HEK293 (cell line): ENCODE measurements around the gene PTX4.

Experiments
- KLF16 ChIP-seq: fragments of 450-650 bp; formaldehyde crosslinking; IDR thresholded peaks from 2 replicates; pipeline ENCODE4 v1.5.1; 2017; ENCODE audit warnings: missing biosample characterization, missing genetic modification characterization
- ZNF513 ChIP-seq: fragments of 450-650 bp; IDR thresholded peaks from 2 replicates; pipeline ENCODE4 v1.5.1; 2018; ENCODE audit warnings: missing biosample characterization, missing genetic modification characterization

DNA sequence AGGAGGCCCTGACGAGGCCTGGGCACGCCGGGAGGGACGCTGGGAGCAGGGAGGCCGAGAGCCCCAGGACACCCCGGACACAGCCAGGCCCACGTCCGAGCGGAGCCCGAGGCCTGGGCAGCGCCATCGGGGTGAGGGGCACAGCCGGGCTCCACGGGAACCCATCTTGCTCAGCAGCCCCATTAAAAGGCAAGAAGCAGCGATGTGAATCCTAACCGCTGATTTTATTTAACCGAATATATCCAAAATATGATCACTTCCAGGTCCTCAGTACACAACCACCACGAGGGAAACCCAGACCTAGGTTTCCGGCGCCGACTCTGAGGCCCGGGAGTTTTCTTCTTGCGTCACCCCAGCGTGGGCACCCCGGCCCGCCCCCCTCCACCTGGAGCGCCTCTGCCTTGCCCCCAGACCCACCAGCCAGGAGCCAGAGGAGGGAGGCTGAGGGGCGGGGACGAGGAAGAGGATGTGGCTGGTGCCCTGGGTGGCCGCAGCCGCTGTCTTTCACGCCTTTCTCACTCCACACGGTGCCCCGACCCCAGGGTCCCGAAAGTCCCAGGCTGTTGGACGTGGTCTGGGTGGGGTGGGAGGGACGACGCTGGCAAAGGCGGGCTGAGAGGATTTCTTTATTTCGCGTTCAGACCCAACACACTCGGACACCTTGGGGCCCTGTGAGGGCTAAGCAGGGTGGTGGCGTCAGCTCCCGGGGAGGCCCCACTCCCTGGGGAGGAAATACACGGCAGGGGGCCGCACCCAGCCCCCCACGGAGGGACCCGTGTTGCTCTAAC, 43.8 kb downstream of the PTX4 start:
- TF ChIP-seq KLF16 (tag by site-specific recombination) (no peak), ZNF513 (tag by site-specific recombination) (no peak)
